HEK293T (cell line): ENCODE results near the gene VASH2.

Experiments used
- BHLHE40 ChIP-seq: fragments of 450-650 bp; IDR thresholded peaks from 2 replicates; pipeline ENCODE4 v1.6.1; 2016; ENCODE audit warnings: mild to moderate bottlenecking, moderate library complexity, borderline replicate concordance
- FOXA1 ChIP-seq: fragments of 450-650 bp; IDR thresholded peaks from 2 replicates; pipeline ENCODE4 v1.6.1; 2016; ENCODE audit warnings: mild to moderate bottlenecking
- NFRKB ChIP-seq: fragments of 450-650 bp; IDR thresholded peaks from 2 replicates; pipeline ENCODE4 v1.6.1; 2016; ENCODE audit warnings: mild to moderate bottlenecking, moderate library complexity
- SUZ12 ChIP-seq: fragments of 450-650 bp; IDR thresholded peaks from 2 replicates; pipeline ENCODE4 v1.6.1; 2016; ENCODE audit warnings: mild to moderate bottlenecking
- TARDBP ChIP-seq: fragments of 450-650 bp; IDR thresholded peaks from 2 replicates; pipeline ENCODE4 v1.6.1; 2016

- TF ChIP-seq SUZ12 = no peak
- no peak for TF ChIP-seq BHLHE40
- no peak for TF ChIP-seq NFRKB
- no peak for TF ChIP-seq FOXA1
- TF ChIP-seq TARDBP = no peak
These were observed 9.2 kb downstream of the VASH2 start for GRCh38 chr1:212959266-212960220.
